Measurements from ENCODE around the gene SPTLC2.

SPTLC2 gene

GRCh38 chr14:77490347-77490986, 126.0 kb downstream of the SPTLC2 start:
- Histone ChIP-seq H3K36me3 (no peaks in the 10 kb centered on the region), H3K9me3 (no peaks in the 10 kb centered on the region), H3K4me1 (ENCODE audit: control insufficient read depth in 1 of 2, insufficient read depth in 1 of 2, low read depth in 1 of 2, low read length in 1 of 2) (no peaks in the 10 kb centered on the region), H3K27ac (no peak overlapping the region), H3K27me3 (peaks cover 6% of the 10 kb centered on the region), H3K4me3 (ENCODE audit: low read depth in 1 of 2, low read length in 1 of 2) (no peak overlapping the region)
- TF ChIP-seq CTCF (IDR thresholded peaks at IDR 0.05), result no peak

DNA sequence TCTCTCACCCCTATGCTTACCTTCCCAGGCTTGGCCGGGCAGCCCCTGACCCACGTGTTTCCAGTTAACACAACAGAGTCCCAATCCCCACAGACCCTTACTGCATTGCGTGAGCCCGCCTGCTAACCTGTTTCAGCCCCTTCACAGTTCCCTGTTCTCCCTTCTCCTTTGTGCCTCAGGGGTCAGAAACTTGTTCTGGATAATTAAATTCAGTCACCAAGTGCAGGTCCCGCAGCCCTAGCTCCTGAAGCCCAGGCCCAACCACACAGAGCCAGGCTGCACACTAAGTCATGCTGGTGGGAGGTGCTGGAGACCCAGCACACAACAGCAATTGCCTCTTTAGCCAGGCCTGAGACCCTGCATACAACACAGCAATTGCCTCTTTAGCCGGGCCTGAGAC, 127.4 kb downstream of the SPTLC2 start:
- H3K27ac ChIP-seq, result no peak overlapping the region
- H3K4me1 ChIP-seq (ENCODE audit: control insufficient read depth in 1 of 2, insufficient read depth in 1 of 2, low read depth in 1 of 2, low read length in 1 of 2), result no peaks in the 10 kb centered on the region
- no peak overlapping the region for H3K4me3 ChIP-seq (ENCODE audit: low read depth in 1 of 2, low read length in 1 of 2)
- H3K27me3 ChIP-seq, result no peaks in the 10 kb centered on the region
- no peak for TF ChIP-seq CTCF (IDR thresholded peaks at IDR 0.05)
- H3K9me3 ChIP-seq, result no peaks in the 10 kb centered on the region
- no peaks in the 10 kb centered on the region for H3K36me3 ChIP-seq

DNA sequence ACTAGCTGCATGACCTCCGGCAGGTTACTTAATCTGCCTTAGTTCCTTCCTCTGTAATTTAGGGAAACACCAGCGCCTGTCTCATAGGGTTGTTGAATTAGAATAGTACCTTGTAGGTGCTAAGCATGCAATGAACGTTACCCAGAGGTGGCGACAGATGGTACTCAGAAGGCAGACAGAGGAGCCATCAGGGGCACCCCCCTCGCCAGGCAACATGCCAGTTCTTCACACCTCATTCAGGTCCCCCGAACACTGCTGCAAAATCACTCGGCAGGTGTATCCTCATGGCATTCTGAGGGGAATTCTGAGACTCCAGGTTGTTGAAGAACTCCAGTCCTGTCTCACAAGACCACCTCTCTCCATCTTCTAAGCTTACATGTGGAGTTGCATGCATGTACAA, 127.9 kb downstream of the SPTLC2 start:
- no peaks in the 10 kb centered on the region for H3K4me1 ChIP-seq (ENCODE audit: control insufficient read depth in 1 of 2, insufficient read depth in 1 of 2, low read depth in 1 of 2, low read length in 1 of 2)
- no peak overlapping the region for H3K4me3 ChIP-seq (ENCODE audit: low read depth in 1 of 2, low read length in 1 of 2)
- H3K27me3 ChIP-seq, result no peaks in the 10 kb centered on the region
- H3K9me3 ChIP-seq, result no peaks in the 10 kb centered on the region
- H3K27ac ChIP-seq, result no peak overlapping the region
- no peaks in the 10 kb centered on the region for H3K36me3 ChIP-seq
- TF ChIP-seq CTCF (IDR thresholded peaks at IDR 0.05), result no peak

- H3K36me3 ChIP-seq, result no peaks in the 10 kb centered on the region
- H3K4me3 ChIP-seq (ENCODE audit: low read depth in 1 of 2, low read length in 1 of 2), result no peak overlapping the region
- TF ChIP-seq CTCF (IDR thresholded peaks at IDR 0.05), result no peak
- no peak overlapping the region for H3K27ac ChIP-seq
- H3K4me1 ChIP-seq (ENCODE audit: control insufficient read depth in 1 of 2, insufficient read depth in 1 of 2, low read depth in 1 of 2, low read length in 1 of 2), result no peaks in the 10 kb centered on the region
- no peaks in the 10 kb centered on the region for H3K27me3 ChIP-seq
- no peaks in the 10 kb centered on the region for H3K9me3 ChIP-seq
These were observed 130.3 kb downstream of the SPTLC2 start for GRCh38 chr14:77485901-77486678.

- Histone ChIP-seq H3K4me1 (ENCODE audit: control insufficient read depth in 1 of 2, insufficient read depth in 1 of 2, low read depth in 1 of 2, low read length in 1 of 2) (no peaks in the 10 kb centered on the region), H3K27ac (no peak overlapping the region), H3K36me3 (no peaks in the 10 kb centered on the region), H3K9me3 (no peaks in the 10 kb centered on the region), H3K4me3 (ENCODE audit: low read depth in 1 of 2, low read length in 1 of 2) (no peak overlapping the region), H3K27me3 (no peaks in the 10 kb centered on the region)
- TF ChIP-seq CTCF (IDR thresholded peaks at IDR 0.05), result no peak
These were observed 131.2 kb downstream of the SPTLC2 start for GRCh38 chr14:77485256-77485655.
